Stomach (tissue), 9 donors: Measurements from ENCODE around the gene KCNT1. TPM values are rescaled to one million over a fixed set of nuclear protein-coding genes. Genes with fewer than 3 reads are reported as not detected.

Experiments
- DNase-seq, 2 donors: peaks; one replicate each; pipeline versions ENCODE4 v3.0.0 to v3.0.0-alpha.2; 2013 to 2019
- H3K27ac ChIP-seq, 5 donors: fragments of 200-600 bp in 4 of 5; sonication (generic) in 4 of 5; one replicate each; pipeline ENCODE4 v1.5.1; 2013 to 2019; ENCODE audit warnings: mild to moderate bottlenecking in 1 of 5, moderate library complexity in 1 of 5
- H3K27me3 ChIP-seq, 3 donors: fragments of 200-600 bp; sonication (generic); one replicate each; pipeline ENCODE4 v1.5.1; 2017 to 2019; ENCODE audit warnings: mixed run types in 1 of 3
- H3K36me3 ChIP-seq, 4 donors: fragments of 200-600 bp; sonication (generic); 1 replicate in 3 of 4; 2 replicates in 1 of 4; pipeline ENCODE4 v1.5.1; 2016 to 2019
- H3K4me1 ChIP-seq, 4 donors: fragments of 200-600 bp; sonication (generic); one replicate each; pipeline ENCODE4 v1.5.1; 2016 to 2019
- H3K4me3 ChIP-seq, 4 donors: fragments of 200-600 bp; sonication (generic) in 3 of 4; one replicate each; pipeline ENCODE4 v1.5.1; 2016 to 2019; ENCODE audit warnings: mild to moderate bottlenecking in 1 of 4
- H3K9me3 ChIP-seq, 4 donors: fragments of 200-600 bp; sonication (generic); one replicate each; pipeline ENCODE4 v1.5.1; 2016 to 2019
- CTCF ChIP-seq, 7 experiments: fragments of 450-650 bp in 4 of 7; fragments of 200-600 bp in 3 of 7; sonication (generic) in 3 of 7; IDR thresholded peaks; one replicate each; pipeline ENCODE4 v1.5.1; 2016 to 2019; ENCODE audit warnings: antibody characterized with exemption in 7 of 7, control low read depth in 2 of 7, mild to moderate bottlenecking in 1 of 7
- EP300 ChIP-seq: sonication (generic); formaldehyde crosslinking; IDR thresholded peaks from one replicate; pipeline ENCODE4 v1.6.1; 2017; ENCODE audit warnings: antibody characterized with exemption
- POLR2A ChIP-seq, 4 donors: fragments of 450-650 bp; IDR thresholded peaks; one replicate each; pipeline ENCODE4 v1.6.1; 2016; ENCODE audit warnings: antibody characterized with exemption in 4 of 4, control low read depth in 2 of 4, mild to moderate bottlenecking in 1 of 4, moderate library complexity in 1 of 4
- POLR2AphosphoS5 ChIP-seq, 3 donors: sonication (generic); formaldehyde crosslinking; IDR thresholded peaks; one replicate each; pipeline ENCODE4 v1.6.1; 2016; ENCODE audit warnings: antibody characterized with exemption in 3 of 3
- WGBS, 5 donors: extraction: QIAGEN DNeasy Blood & Tissue Kit in 3 of 5; methylation state at CpG; one replicate each; pipeline versions ENCODE4 v1.1.5 to v1.1.7; 2013 to 2018; 5-methylcytosine and 5-hydroxymethylcytosine counted together
- intact Hi-C: fragments of 100-400 bp; cut with DNase I; formaldehyde crosslinking; loops from one replicate; pipeline ENCODE4 v1.15.1; 2023; ENCODE audit warnings: low total_unique reads
- polyA plus RNA-seq, 3 donors: library from polyadenylated mRNA; stranded (reverse); fragments of 200-250 nt; gene quantifications; one replicate each; pipeline ENCODE4 v1.2.3, GENCODE V29; 2013
- total RNA-seq, 5 donors: library from RNA; depleted of rRNA; stranded (reverse); fragments of >200 nt; gene quantifications; one replicate each; pipeline versions ENCODE4 v1.1.0 to v1.2.3, GENCODE V29; 2014 to 2016
- donor health status: healthy with polysubstance abuse.
- donor health status: Bipolar disorder and iron deficiency.
- donor health status: healthy.

The KCNT1 gene
- total and polyA plus RNA-seq, 8 donors: 0.10 to 12.9 (median 0.37) TPM; not detected in 4

GRCh38 chr9:135765416-135765815 lies 63.4 kb downstream of the KCNT1 start:
- intact Hi-C loops: no loop called here
- 91 to 96% (median 95%) methylated on average over 9 to 13 of the region's 13 CpGs for WGBS, 5 donors
- TF ChIP-seq POLR2A (IDR thresholded peaks at IDR 0.05) (no peak), CTCF (IDR thresholded peaks at IDR 0.05) (no peak), EP300 (no peak), POLR2AphosphoS5 (IDR thresholded peaks at IDR 0.05) (no peak)

GRCh38 chr9:135766251-135766650 lies 64.3 kb downstream of the KCNT1 start:
- H3K4me3 ChIP-seq: no peak overlapping the region
- H3K36me3 ChIP-seq: no peaks in the 10 kb centered on the region
- H3K4me1 ChIP-seq: no peaks in the 10 kb centered on the region
- H3K27me3 ChIP-seq: peaks cover 0 to 28% (median 0%) of the 10 kb centered on the region in 3 donors
- no peak for TF ChIP-seq POLR2A (IDR thresholded peaks at IDR 0.05)
- no peak for TF ChIP-seq POLR2AphosphoS5 (IDR thresholded peaks at IDR 0.05)
- no peak for TF ChIP-seq EP300
- no peak for DNase-seq
- no peak overlapping the region for H3K27ac ChIP-seq
- intact Hi-C loops: no loop called here
- 89 to 100% (median 95%) methylated on average over 4 of the region's 4 CpGs for WGBS, 5 donors
- H3K9me3 ChIP-seq: peaks cover 6 to 31% (median 22%) of the 10 kb centered on the region in 4 donors

More at GRCh38 chr9:135765416-135765815, 63.4 kb downstream of the KCNT1 start:
- Histone ChIP-seq H3K4me3 (no peak overlapping the region), H3K36me3 (no peaks in the 10 kb centered on the region), H3K27ac (no peak overlapping the region), H3K27me3 (peaks cover 0 to 25% (median 0%) of the 10 kb centered on the region in 3 donors), H3K4me1 (no peaks in the 10 kb centered on the region), H3K9me3 (peaks cover 6 to 31% (median 22%) of the 10 kb centered on the region in 4 donors)
- DNase-seq: no peak

GRCh38 chr9:135766707-135767106 lies 64.7 kb downstream of the KCNT1 start:
- Histone ChIP-seq H3K27me3 (peaks cover 0 to 28% (median 0%) of the 10 kb centered on the region in 3 donors), H3K4me1 (no peaks in the 10 kb centered on the region), H3K4me3 (no peak overlapping the region), H3K27ac (no peak overlapping the region), H3K36me3 (no peaks in the 10 kb centered on the region), H3K9me3 (peaks cover 6 to 31% (median 22%) of the 10 kb centered on the region in 4 donors)
- TF ChIP-seq POLR2A (IDR thresholded peaks at IDR 0.05) (no peak), EP300 (no peak), POLR2AphosphoS5 (IDR thresholded peaks at IDR 0.05) (no peak), CTCF (IDR thresholded peaks at IDR 0.05) (no peak)
- WGBS, 5 donors: 90 to 100% (median 93%) methylated on average over 2 to 4 of the region's 4 CpGs
- intact Hi-C loops: no loop called here
- DNase-seq: no peak

GRCh38 chr9:135768516-135769218 lies 66.7 kb downstream of the KCNT1 start:
- H3K27me3 ChIP-seq: peaks cover 0 to 46% (median 0%) of the 10 kb centered on the region in 3 donors
- H3K36me3 ChIP-seq: no peaks in the 10 kb centered on the region
- no peak overlapping the region for H3K4me3 ChIP-seq
- WGBS, 5 donors: 80 to 92% (median 87%) methylated on average over 17 to 43 of the region's 43 CpGs
- intact Hi-C loops: no loop called here
- H3K27ac ChIP-seq: no peak overlapping the region
- TF ChIP-seq EP300: no peak
- TF ChIP-seq POLR2A (IDR thresholded peaks at IDR 0.05): no peak
- no peak for TF ChIP-seq POLR2AphosphoS5 (IDR thresholded peaks at IDR 0.05)
- no peak for TF ChIP-seq CTCF (IDR thresholded peaks at IDR 0.05)
- no peak for DNase-seq
- H3K9me3 ChIP-seq: peaks cover 6 to 31% (median 22%) of the 10 kb centered on the region in 4 donors
- H3K4me1 ChIP-seq: no peaks in the 10 kb centered on the region
